BJ (cell line): ENCODE measurements around the gene GLG1. TPM values are rescaled to one million over a fixed set of nuclear protein-coding genes. Genes with fewer than 3 reads are reported as not detected.
"Not testable (repeated sequence)": the region's sequence is repeated elsewhere in the genome, so short reads cannot be mapped to it uniquely, and the experiment has no call there.

ENCODE experiments used
- CTCF ChIA-PET: fragments of 350-600 bp; formaldehyde crosslinking; extraction: SDS; loops from one replicate; lab custom pipeline; 2021; ENCODE audit warnings: antibody characterized with exemption, inconsistent platforms; lab: Yijun Ruan, JAX
- POLR2A ChIA-PET: fragments of 300-600 bp; sonication (Branson Sonifier 250); formaldehyde crosslinking; extraction: SDS; loops from one replicate; lab custom pipeline; 2021; ENCODE audit warnings: antibody characterized with exemption; lab: Charles Lee
- DNase-seq: peaks from one replicate; pipeline ENCODE4 v3.0.0-alpha.2; 2011; ENCODE audit warnings: low read depth
- H3K27me3 ChIP-seq: 2 replicates; pipeline ENCODE4 v1.6.0; 2011; ENCODE audit warnings: low read length; ENCODE audit not compliant: control insufficient read depth, insufficient read depth
- H3K36me3 ChIP-seq: 2 replicates; pipeline ENCODE4 v1.5.1; 2011; ENCODE audit warnings: low read length; ENCODE audit not compliant: control insufficient read depth, insufficient read depth
- H3K4me3 ChIP-seq: 2 replicates; pipeline ENCODE4 v1.5.1; 2011; ENCODE audit warnings: low read depth, mild to moderate bottlenecking, control low read depth, low read length
- polyA plus RNA-seq: library from polyadenylated mRNA; depleted of rRNA; stranded (reverse); fragments of >200 nt; gene quantifications from 2 replicates; pipeline ENCODE4 v1.2.3, GENCODE V29; 2011
- TF ChIP-seq, protein P1 (sequence below): IDR thresholded peaks from 2 replicates; pipeline ENCODE4 v1.5.1; 2011; ENCODE audit warnings: low read depth, mild to moderate bottlenecking, control low read depth, inconsistent platforms, low read length, moderate library complexity; ENCODE audit not compliant: insufficient read depth

Gene GLG1
- polyA plus RNA-seq, 1 experiment, result 88.6 TPM

DNA sequence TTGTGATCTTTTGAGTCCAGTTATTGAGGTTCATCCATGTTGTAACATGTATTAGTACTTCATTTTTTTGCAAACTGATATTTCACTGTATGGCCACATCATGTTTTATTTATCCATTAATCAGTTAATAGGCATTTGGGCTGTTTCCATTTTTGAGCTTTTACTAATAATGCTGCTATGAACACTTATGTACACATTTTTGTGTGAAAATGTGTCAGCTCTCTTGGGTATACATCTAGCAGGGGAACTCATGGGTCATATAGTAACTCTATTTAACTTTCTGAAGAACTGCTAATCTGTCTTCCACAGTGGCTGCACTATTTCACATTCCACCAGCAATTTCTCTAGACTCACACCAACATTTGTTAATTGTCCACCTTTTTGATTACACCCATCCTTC lies 82.0 kb downstream of the GLG1 start:
- DNase-seq, result no peak
- no peak overlapping the region for H3K4me3 ChIP-seq
- TF ChIP-seq, protein P1, sequence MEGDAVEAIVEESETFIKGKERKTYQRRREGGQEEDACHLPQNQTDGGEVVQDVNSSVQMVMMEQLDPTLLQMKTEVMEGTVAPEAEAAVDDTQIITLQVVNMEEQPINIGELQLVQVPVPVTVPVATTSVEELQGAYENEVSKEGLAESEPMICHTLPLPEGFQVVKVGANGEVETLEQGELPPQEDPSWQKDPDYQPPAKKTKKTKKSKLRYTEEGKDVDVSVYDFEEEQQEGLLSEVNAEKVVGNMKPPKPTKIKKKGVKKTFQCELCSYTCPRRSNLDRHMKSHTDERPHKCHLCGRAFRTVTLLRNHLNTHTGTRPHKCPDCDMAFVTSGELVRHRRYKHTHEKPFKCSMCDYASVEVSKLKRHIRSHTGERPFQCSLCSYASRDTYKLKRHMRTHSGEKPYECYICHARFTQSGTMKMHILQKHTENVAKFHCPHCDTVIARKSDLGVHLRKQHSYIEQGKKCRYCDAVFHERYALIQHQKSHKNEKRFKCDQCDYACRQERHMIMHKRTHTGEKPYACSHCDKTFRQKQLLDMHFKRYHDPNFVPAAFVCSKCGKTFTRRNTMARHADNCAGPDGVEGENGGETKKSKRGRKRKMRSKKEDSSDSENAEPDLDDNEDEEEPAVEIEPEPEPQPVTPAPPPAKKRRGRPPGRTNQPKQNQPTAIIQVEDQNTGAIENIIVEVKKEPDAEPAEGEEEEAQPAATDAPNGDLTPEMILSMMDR, result no peak
- no peaks in the 10 kb centered on the region; the same call in 1 of the 2 replicates for H3K36me3 ChIP-seq
- no peaks in the 10 kb centered on the region for H3K27me3 ChIP-seq
- ChIA-PET CTCF (interaction anchor here (1.0 kb wide), 1 partner anchor 12 kb away, joined by 4 read pairs; no protein-coding TSS in a partner anchor), POLR2A (no interaction called here)

DNA sequence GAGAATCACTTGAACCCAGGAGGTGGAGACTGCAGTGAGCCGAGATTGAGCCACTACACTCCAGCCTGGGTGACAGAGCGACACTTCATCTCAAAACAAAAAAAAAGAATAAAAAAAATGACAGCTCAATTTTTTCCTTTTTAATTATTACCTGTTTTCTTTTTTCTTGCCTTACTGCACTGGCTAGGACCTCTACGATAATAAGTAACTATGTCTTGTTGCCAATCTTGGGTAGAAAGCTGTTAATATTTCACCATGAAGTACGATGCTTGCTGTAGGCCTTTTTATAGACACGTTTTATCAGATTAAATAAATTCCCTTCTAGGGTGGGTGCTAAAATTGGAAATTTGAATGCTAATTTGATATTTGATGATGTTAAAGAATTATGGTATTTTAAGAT lies 82.8 kb downstream of the GLG1 start:
- Histone ChIP-seq H3K27me3 (no peaks in the 10 kb centered on the region), H3K36me3 (no peaks in the 10 kb centered on the region; the same call in 1 of the 2 replicates), H3K4me3 (no peak overlapping the region)
- TF ChIP-seq, protein P1, result no peak
- ChIA-PET POLR2A (no interaction called here), CTCF (interaction anchor here (1.0 kb wide), 1 partner anchor 11 kb away, joined by 4 read pairs; no protein-coding TSS in a partner anchor)
- no peak for DNase-seq

DNA sequence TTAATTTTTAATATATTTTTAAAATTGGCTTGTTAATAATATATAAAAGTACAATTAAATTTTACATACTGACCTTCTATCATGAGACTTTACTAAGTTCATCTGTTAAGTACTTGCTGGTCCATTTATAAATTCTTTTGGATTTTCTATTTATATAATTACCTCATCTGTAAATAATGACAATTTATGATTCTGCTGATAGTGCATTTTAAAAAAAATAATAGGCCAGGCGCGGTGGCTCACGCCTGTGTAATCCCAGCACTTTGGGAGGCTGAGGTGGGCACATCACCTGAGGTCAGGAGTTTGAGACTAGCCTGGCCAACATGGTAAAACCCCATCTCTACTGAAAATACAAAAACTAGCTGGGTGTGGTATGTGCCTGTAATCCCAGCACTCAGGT lies 83.2 kb downstream of the GLG1 start:
- CTCF ChIA-PET, result not testable (repeated sequence)

DNA sequence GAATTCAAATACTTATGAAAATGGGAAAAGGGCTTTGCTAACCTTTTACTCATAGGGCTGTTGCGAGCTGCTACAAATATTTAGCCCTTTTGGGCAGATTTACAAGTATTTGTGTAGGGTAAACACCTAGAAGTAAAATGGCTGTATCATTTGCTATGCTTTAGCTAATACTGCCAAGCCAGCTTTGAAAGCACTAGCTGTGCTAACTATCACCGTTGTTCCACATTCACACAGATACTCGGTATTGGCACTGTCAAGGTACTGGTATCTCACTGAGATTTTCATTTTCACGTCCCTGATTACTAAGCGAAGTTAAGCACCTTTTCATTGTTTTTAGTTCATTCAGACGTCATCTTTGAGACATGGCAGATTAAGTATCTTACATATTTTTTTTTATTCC lies 84.8 kb downstream of the GLG1 start:
- DNase-seq, result no peak
- ChIA-PET CTCF (no interaction called here), POLR2A (no interaction called here)
- no peaks in the 10 kb centered on the region for H3K27me3 ChIP-seq
- TF ChIP-seq, protein P1, result no peak
- no peak overlapping the region for H3K4me3 ChIP-seq
- H3K36me3 ChIP-seq, result no peaks in the 10 kb centered on the region; the same call in 1 of the 2 replicates

More for the DNA sequence above, 83.2 kb downstream of the GLG1 start:
- DNase-seq, POLR2A ChIA-PET, H3K4me3 ChIP-seq, H3K27me3 ChIP-seq, H3K36me3 ChIP-seq: not testable (repeated sequence)

GRCh38 chr16:74521691-74522090 lies 85.2 kb downstream of the GLG1 start:
- Histone ChIP-seq H3K36me3 (no peaks in the 10 kb centered on the region; the same call in 1 of the 2 replicates), H3K27me3 (no peaks in the 10 kb centered on the region), H3K4me3 (no peak overlapping the region)
- TF ChIP-seq, protein P1, result no peak
- CTCF ChIA-PET, result no interaction called here
- POLR2A ChIA-PET, result no interaction called here
- DNase-seq, result no peak

DNA sequence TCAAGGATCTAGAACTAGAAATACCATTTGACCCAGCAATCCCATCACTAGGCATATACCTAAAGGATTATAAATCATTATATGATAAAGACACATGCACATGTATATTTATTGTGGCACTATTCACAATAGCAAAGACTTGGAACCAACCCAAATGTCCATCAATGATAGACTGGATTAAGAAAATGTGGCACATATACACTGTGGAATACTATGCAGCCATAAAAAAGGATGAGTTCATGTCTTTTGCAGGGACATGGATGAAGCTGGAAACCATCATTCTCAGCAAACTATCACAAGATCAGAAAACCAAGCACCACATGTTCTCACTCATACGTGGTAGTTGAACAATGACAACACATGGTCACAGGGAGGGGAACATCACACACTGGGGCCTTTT lies 88.0 kb downstream of the GLG1 start:
- H3K4me3 ChIP-seq, CTCF ChIA-PET, H3K36me3 ChIP-seq, DNase-seq, POLR2A ChIA-PET, H3K27me3 ChIP-seq: not testable (repeated sequence)
